PC-9 (cell line): ENCODE data around the gene LIMD2. TPM values are rescaled to one million over a fixed set of nuclear protein-coding genes. Genes with fewer than 3 reads are reported as not detected.

Experiments used
- BruUV-seq: library from RNA; stranded (reverse); fragments of 400-500 nt; replicated peaks from 2 replicates; lab custom pipeline; 2021; lab: Mats Ljungman, UMichigan
- CTCF ChIA-PET: fragments of 300-600 bp; sonication (Branson Sonifier 250); formaldehyde crosslinking; loops from one replicate; lab custom pipeline; 2022; ENCODE audit warnings: antibody characterized with exemption; lab: Charles Lee
- POLR2A ChIA-PET: fragments of 300-600 bp; sonication (Branson Sonifier 250); formaldehyde crosslinking; loops from one replicate; lab custom pipeline; 2022; ENCODE audit warnings: antibody characterized with exemption; ENCODE audit not compliant: unreplicated experiment; lab: Charles Lee
- DNase-seq, 2 experiments: peaks; one replicate each; pipeline versions ENCODE4 v3.0.0 to v3.0.0-alpha.2; 2015 to 2022; ENCODE audit warnings: mixed read lengths in 1 of 2
- H2AFZ ChIP-seq: fragments of 200-600 bp; sonication (generic); 2 replicates; pipeline ENCODE4 v1.8.1; 2017; ENCODE audit warnings: antibody characterized with exemption
- H3F3A ChIP-seq: fragments of 200-600 bp; sonication (generic); 2 replicates; pipeline ENCODE4 v1.8.1; 2017; ENCODE audit warnings: antibody characterized with exemption, mild to moderate bottlenecking, low read depth; ENCODE audit not compliant: insufficient read depth
- H3K27ac ChIP-seq: fragments of 200-600 bp; sonication (generic); 2 replicates; pipeline ENCODE4 v1.6.1; 2016; ENCODE audit warnings: mixed run types
- H3K27me3 ChIP-seq: fragments of 200-600 bp; sonication (generic); 2 replicates; pipeline ENCODE4 v1.6.1; 2016; ENCODE audit warnings: low read depth, mixed run types; ENCODE audit not compliant: insufficient read depth
- H3K36me3 ChIP-seq: fragments of 200-600 bp; sonication (generic); 2 replicates; pipeline ENCODE4 v1.6.1; 2016; ENCODE audit warnings: low read depth, mixed run types
- H3K4me1 ChIP-seq: fragments of 200-600 bp; sonication (generic); replicated peaks from 2 replicates; pipeline ENCODE4 v1.6.1; 2016; ENCODE audit warnings: mixed run types; ENCODE audit not compliant: insufficient read depth
- H3K4me2 ChIP-seq: fragments of 200-600 bp; sonication (generic); 2 replicates; pipeline ENCODE4 v1.6.1; 2017; ENCODE audit warnings: mixed run types
- H3K4me3 ChIP-seq: fragments of 200-600 bp; sonication (generic); 2 replicates; pipeline ENCODE4 v1.6.1; 2016; ENCODE audit warnings: mixed run types
- H3K79me2 ChIP-seq: fragments of 200-600 bp; sonication (generic); 2 replicates; pipeline ENCODE4 v1.6.1; 2017; ENCODE audit warnings: low read depth, mixed run types
- H3K9me2 ChIP-seq: fragments of 200-600 bp; sonication (generic); 2 replicates; pipeline ENCODE4 v1.8.1; 2017; ENCODE audit warnings: mild to moderate bottlenecking; ENCODE audit not compliant: insufficient read depth
- H3K9me3 ChIP-seq: fragments of 200-600 bp; sonication (generic); 2 replicates; pipeline ENCODE4 v1.8.1; 2016; ENCODE audit warnings: low read depth; ENCODE audit not compliant: insufficient read depth
- H4K20me1 ChIP-seq: fragments of 200-600 bp; sonication (generic); 2 replicates; pipeline ENCODE4 v1.8.1; 2017; ENCODE audit not compliant: insufficient read depth
- EZH2 ChIP-seq: fragments of 200-600 bp; sonication (generic); IDR thresholded peaks from 2 replicates; pipeline ENCODE4 v1.8.0; 2017; ENCODE audit warnings: antibody characterized with exemption, low read depth
- intact Hi-C: fragments of 100-400 bp; cut with micrococcal nuclease; formaldehyde crosslinking; loops from one replicate; pipeline ENCODE4 v1.10.0; 2022; ENCODE audit not compliant: unreplicated experiment
- total RNA-seq: library from RNA; stranded (reverse); gene quantifications from 2 replicates; pipeline ENCODE4 v1.2.3, GENCODE V29; 2021
- TF ChIP-seq, protein P1 (sequence below): fragments of 200-600 bp; sonication (generic); conservative IDR thresholded peaks from 2 replicates; pipeline ENCODE4 v1.6.1; 2017; ENCODE audit warnings: mixed run types, antibody characterized with exemption, mild to moderate bottlenecking, moderate library complexity

LIMD2 gene
- total RNA-seq, 1 experiment from 2014 or later: 1.6 TPM

DNA sequence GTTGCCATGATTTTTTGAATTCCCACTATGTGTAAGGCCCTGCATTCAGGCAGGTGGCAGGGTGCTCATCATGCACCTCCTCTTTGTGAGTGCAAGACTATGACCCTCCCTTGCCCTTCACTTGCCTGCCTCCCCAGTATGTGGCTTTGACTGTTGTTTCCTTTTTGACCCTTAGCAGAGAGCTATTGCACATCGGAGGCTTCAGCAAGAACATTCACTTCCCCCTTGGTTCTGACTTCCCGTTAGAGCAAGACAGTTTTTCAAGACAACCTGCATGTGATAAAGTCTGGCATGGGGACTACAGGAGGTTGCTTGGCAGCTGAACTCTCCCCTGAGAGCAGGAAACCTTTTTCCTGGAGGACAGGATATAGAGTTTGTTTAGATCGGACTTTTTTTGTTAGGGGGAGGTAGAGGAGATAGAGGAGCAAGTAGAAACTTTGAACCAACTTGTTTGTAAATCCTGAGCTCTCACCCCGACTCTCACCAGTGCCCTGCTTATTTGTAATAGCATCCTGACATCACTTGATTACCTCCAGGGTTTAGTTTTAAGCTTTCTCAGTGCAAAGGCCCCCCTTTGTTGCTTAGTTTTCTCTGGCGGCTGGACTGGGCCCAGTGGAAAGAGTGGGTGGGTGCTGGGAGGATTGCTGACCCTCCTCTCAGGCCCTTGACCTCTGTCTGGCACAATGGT is 34.3 kb downstream of the LIMD2 start:
- H3K9me2 ChIP-seq: no peaks in the 10 kb centered on the region
- no peak for DNase-seq
- H3K4me2 ChIP-seq: no peak overlapping the region
- no peaks in the 10 kb centered on the region for H3K79me2 ChIP-seq
- H3K27me3 ChIP-seq: no peaks in the 10 kb centered on the region
- BruUV-seq: no TSS peak
- no peaks in the 10 kb centered on the region for H3K4me1 ChIP-seq
- H2AFZ ChIP-seq: no peak overlapping the region
- TF ChIP-seq, protein P1, sequence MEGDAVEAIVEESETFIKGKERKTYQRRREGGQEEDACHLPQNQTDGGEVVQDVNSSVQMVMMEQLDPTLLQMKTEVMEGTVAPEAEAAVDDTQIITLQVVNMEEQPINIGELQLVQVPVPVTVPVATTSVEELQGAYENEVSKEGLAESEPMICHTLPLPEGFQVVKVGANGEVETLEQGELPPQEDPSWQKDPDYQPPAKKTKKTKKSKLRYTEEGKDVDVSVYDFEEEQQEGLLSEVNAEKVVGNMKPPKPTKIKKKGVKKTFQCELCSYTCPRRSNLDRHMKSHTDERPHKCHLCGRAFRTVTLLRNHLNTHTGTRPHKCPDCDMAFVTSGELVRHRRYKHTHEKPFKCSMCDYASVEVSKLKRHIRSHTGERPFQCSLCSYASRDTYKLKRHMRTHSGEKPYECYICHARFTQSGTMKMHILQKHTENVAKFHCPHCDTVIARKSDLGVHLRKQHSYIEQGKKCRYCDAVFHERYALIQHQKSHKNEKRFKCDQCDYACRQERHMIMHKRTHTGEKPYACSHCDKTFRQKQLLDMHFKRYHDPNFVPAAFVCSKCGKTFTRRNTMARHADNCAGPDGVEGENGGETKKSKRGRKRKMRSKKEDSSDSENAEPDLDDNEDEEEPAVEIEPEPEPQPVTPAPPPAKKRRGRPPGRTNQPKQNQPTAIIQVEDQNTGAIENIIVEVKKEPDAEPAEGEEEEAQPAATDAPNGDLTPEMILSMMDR: no peak
- no peak for TF ChIP-seq EZH2
- H4K20me1 ChIP-seq: no peaks in the 10 kb centered on the region
- ChIA-PET CTCF (interaction anchor here (0.6 kb wide), 1 partner anchor 183 kb away, joined by 12 read pairs; no protein-coding TSS in a partner anchor), POLR2A (interaction anchor here (0.7 kb wide), 1 partner anchor 346 kb away, joined by 3 read pairs; no protein-coding TSS in a partner anchor)
- H3K36me3 ChIP-seq: no peaks in the 10 kb centered on the region
- H3K27ac ChIP-seq: no peak overlapping the region
- intact Hi-C loops: no loop called here
- H3K4me3 ChIP-seq: no peak overlapping the region
- H3F3A ChIP-seq: no peaks in the 10 kb centered on the region
- no peaks in the 10 kb centered on the region for H3K9me3 ChIP-seq

DNA sequence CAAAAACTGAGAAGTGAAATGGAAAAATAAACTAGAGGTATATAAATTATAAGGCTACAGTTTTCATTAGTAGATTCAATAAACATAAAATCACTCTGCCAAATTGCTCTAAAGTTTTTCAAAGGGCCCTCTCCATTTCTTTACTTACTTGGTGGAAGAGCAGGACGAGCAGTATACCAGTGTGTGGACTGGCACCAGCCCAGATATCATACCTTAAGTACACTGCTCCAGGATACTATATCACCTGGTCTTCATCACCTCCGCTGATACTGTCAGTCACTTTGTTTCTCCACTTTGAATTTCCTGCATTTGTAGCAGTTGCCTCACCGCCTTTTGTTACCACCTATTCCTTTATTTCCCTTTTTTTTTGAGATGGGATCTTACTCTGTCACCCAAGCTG is 40.1 kb downstream of the LIMD2 start:
- H3K36me3 ChIP-seq: no peaks in the 10 kb centered on the region
- H2AFZ ChIP-seq: no peak overlapping the region
- no peak overlapping the region for H3K27ac ChIP-seq
- no peak for DNase-seq
- H3K4me3 ChIP-seq: no peak overlapping the region
- intact Hi-C loops: no loop called here
- no peaks in the 10 kb centered on the region for H3K79me2 ChIP-seq
- no peaks in the 10 kb centered on the region for H3K27me3 ChIP-seq
- no peaks in the 10 kb centered on the region for H3K9me2 ChIP-seq
- CTCF ChIA-PET: no interaction called here
- no peak for TF ChIP-seq EZH2
- TF ChIP-seq, protein P1: no peak
- BruUV-seq: no TSS peak
- H3K4me1 ChIP-seq: no peaks in the 10 kb centered on the region
- no peaks in the 10 kb centered on the region for H3F3A ChIP-seq
- POLR2A ChIA-PET: interaction anchor here (0.5 kb wide), 1 partner anchor 57 kb away, joined by 9 read pairs; no protein-coding TSS in a partner anchor
- no peak overlapping the region for H3K4me2 ChIP-seq
- H3K9me3 ChIP-seq: no peaks in the 10 kb centered on the region
- no peaks in the 10 kb centered on the region for H4K20me1 ChIP-seq

DNA sequence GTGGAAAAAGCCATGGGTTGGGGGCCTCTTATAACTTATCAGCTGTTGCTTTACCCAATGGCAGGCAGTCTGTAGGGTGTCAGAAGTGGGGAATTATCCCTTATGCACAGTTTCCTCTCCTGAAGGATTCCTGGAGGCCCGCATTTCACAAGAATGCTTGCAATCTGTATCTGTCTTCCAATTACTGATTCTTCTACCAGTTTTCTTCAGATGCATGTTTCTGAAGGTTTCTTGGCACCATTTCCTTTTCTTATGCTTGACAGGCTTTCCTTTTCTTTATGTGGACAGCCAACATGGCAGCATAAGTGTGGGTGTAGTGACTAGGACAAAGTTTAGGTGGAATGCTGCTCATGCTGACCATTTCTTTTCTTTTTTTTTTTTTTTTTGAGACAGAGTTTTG is 41.6 kb downstream of the LIMD2 start:
- no peaks in the 10 kb centered on the region for H3K36me3 ChIP-seq
- TF ChIP-seq EZH2: no peak
- TF ChIP-seq, protein P1: no peak
- H3K4me2 ChIP-seq: no peak overlapping the region
- no peaks in the 10 kb centered on the region for H3K9me3 ChIP-seq
- H3K9me2 ChIP-seq: no peaks in the 10 kb centered on the region
- H3K27ac ChIP-seq: no peak overlapping the region
- no peaks in the 10 kb centered on the region for H3K79me2 ChIP-seq
- intact Hi-C loops: no loop called here
- H4K20me1 ChIP-seq: no peaks in the 10 kb centered on the region
- no peaks in the 10 kb centered on the region for H3K27me3 ChIP-seq
- CTCF ChIA-PET: no interaction called here
- no peak overlapping the region for H3K4me3 ChIP-seq
- no peaks in the 10 kb centered on the region for H3F3A ChIP-seq
- DNase-seq: no peak
- H3K4me1 ChIP-seq: no peaks in the 10 kb centered on the region
- no peak overlapping the region for H2AFZ ChIP-seq
- no TSS peak for BruUV-seq
- POLR2A ChIA-PET: no interaction called here
